Stimulated activated effector memory CD8-positive, alpha-beta T cell treated with anti-CD3 and anti-CD28 coated beads, Interleukin-12 subunit alpha, Interleukin-12 subunit beta, amount 100 ng/mL, for 72 hours (primary cell): ENCODE data around the gene AMZ1.
"Not testable (repeated sequence)": the region's sequence is repeated elsewhere in the genome, so short reads cannot be mapped to it uniquely, and the experiment has no call there.

Experiments
- ATAC-seq: fragments of 150-1000 bp; cut with Tn5 transposase; 2 replicates; pipeline ENCODE4 v1.10.0; 2021
- DNase-seq, 2 donors: peaks; one replicate each; pipeline ENCODE4 v3.0.0; 2021 to 2022; ENCODE audit warnings: low spot score in 2 of 2
- H3K27ac Mint-ChIP-seq: one replicate; pipeline ENCODE4 v1.8.0; 2022; ENCODE audit warnings: mild to moderate bottlenecking, mixed read lengths
- H3K36me3 Mint-ChIP-seq: one replicate; pipeline ENCODE4 v1.8.0; 2022; ENCODE audit warnings: mild to moderate bottlenecking, mixed read lengths
- H3K4me1 Mint-ChIP-seq: one replicate; pipeline ENCODE4 v1.8.0; 2022; ENCODE audit warnings: mixed read lengths
- H3K4me3 Mint-ChIP-seq: one replicate; pipeline ENCODE4 v1.8.0; 2022; ENCODE audit warnings: mild to moderate bottlenecking, mixed read lengths
- H3K9me3 Mint-ChIP-seq: one replicate; pipeline ENCODE4 v1.8.0; 2022; ENCODE audit warnings: mixed read lengths

The AMZ1 gene

GRCh38 chr7:2717293-2718261 is 29.6 kb downstream of the AMZ1 start:
- ATAC-seq, result no peak

GRCh38 chr7:2718296-2718965 is 30.4 kb downstream of the AMZ1 start:
- H3K4me1 Mint-ChIP-seq, result peaks cover 70% of the 10 kb centered on the region
- H3K27ac Mint-ChIP-seq, result no peak overlapping the region
- H3K9me3 Mint-ChIP-seq, result no peaks in the 10 kb centered on the region

More at GRCh38 chr7:2717293-2718261, 29.6 kb downstream of the AMZ1 start:
- Mint-ChIP-seq H3K27ac (no peak overlapping the region), H3K36me3 (peaks cover 8% of the 10 kb centered on the region), H3K4me1 (peaks cover 73% of the 10 kb centered on the region), H3K9me3 (no peaks in the 10 kb centered on the region), H3K4me3 (no peak overlapping the region)
- DNase-seq, result no peak

GRCh38 chr7:2719007-2719406 is 31.0 kb downstream of the AMZ1 start:
- Mint-ChIP-seq H3K4me3 (no peak overlapping the region), H3K4me1 (peaks cover 64% of the 10 kb centered on the region), H3K27ac (no peak overlapping the region), H3K9me3 (no peaks in the 10 kb centered on the region), H3K36me3 (peaks cover 8% of the 10 kb centered on the region)
- ATAC-seq (peak; percentile 52), DNase-seq (peak; percentile 54 to 80)

More at GRCh38 chr7:2718296-2718965, 30.4 kb downstream of the AMZ1 start:
- DNase-seq, result no peak
- Mint-ChIP-seq H3K4me3 (no peak overlapping the region), H3K36me3 (peaks cover 8% of the 10 kb centered on the region)
- no peak for ATAC-seq

- ATAC-seq, result peak; percentile 46
- H3K9me3 Mint-ChIP-seq, result no peaks in the 10 kb centered on the region
- H3K4me3 Mint-ChIP-seq, result peak overlapping the region; percentile 43
- no peak overlapping the region for H3K27ac Mint-ChIP-seq
- no peak for DNase-seq
- H3K4me1 Mint-ChIP-seq, result peaks cover 54% of the 10 kb centered on the region
- H3K36me3 Mint-ChIP-seq, result peaks cover 8% of the 10 kb centered on the region
Measured at GRCh38 chr7:2720024-2720423, 32.0 kb downstream of the AMZ1 start.

- Mint-ChIP-seq H3K36me3 (peaks cover 8% of the 10 kb centered on the region), H3K4me3 (no peak overlapping the region), H3K4me1 (peaks cover 36% of the 10 kb centered on the region), H3K27ac (no peak overlapping the region), H3K9me3 (no peaks in the 10 kb centered on the region)
- no peak for ATAC-seq
- DNase-seq, result no peak
Measured at GRCh38 chr7:2721842-2722241, 33.8 kb downstream of the AMZ1 start.

- Mint-ChIP-seq H3K27ac (no peak overlapping the region), H3K4me3 (no peak overlapping the region), H3K36me3 (peaks cover 8% of the 10 kb centered on the region), H3K9me3 (no peaks in the 10 kb centered on the region), H3K4me1 (peaks cover 28% of the 10 kb centered on the region)
- DNase-seq (no peak), ATAC-seq (no peak)
Measured at GRCh38 chr7:2722591-2722990, 34.6 kb downstream of the AMZ1 start.

- DNase-seq (no peak), ATAC-seq (no peak)
- peaks cover 22% of the 10 kb centered on the region for H3K4me1 Mint-ChIP-seq
- no peak overlapping the region for H3K27ac Mint-ChIP-seq
- H3K4me3 Mint-ChIP-seq, result no peak overlapping the region
- peaks cover 8% of the 10 kb centered on the region for H3K36me3 Mint-ChIP-seq
- no peaks in the 10 kb centered on the region for H3K9me3 Mint-ChIP-seq
Measured at GRCh38 chr7:2723138-2723850, 35.3 kb downstream of the AMZ1 start.

GRCh38 chr7:2724036-2724435 is 36.0 kb downstream of the AMZ1 start:
- not testable (repeated sequence) for ATAC-seq, DNase-seq, H3K27ac Mint-ChIP-seq, H3K9me3 Mint-ChIP-seq, H3K4me3 Mint-ChIP-seq, H3K36me3 Mint-ChIP-seq
- H3K4me1 Mint-ChIP-seq, result peaks cover 15% of the 10 kb centered on the region

- Mint-ChIP-seq H3K9me3 (no peaks in the 10 kb centered on the region), H3K27ac (no peak overlapping the region), H3K36me3 (peaks cover 8% of the 10 kb centered on the region), H3K4me1 (peaks cover 13% of the 10 kb centered on the region), H3K4me3 (no peak overlapping the region)
- ATAC-seq (no peak), DNase-seq (no peak)
Measured at GRCh38 chr7:2724453-2725177, 36.6 kb downstream of the AMZ1 start.

GRCh38 chr7:2725178-2726105 is 37.4 kb downstream of the AMZ1 start:
- ATAC-seq, result no peak
- Mint-ChIP-seq H3K27ac (no peak overlapping the region), H3K9me3 (no peaks in the 10 kb centered on the region), H3K4me3 (no peak overlapping the region), H3K4me1 (peaks cover 7% of the 10 kb centered on the region), H3K36me3 (peaks cover 8% of the 10 kb centered on the region)
- DNase-seq, result no peak

- Mint-ChIP-seq H3K9me3 (no peaks in the 10 kb centered on the region), H3K36me3 (no peaks in the 10 kb centered on the region), H3K4me1 (no peaks in the 10 kb centered on the region), H3K27ac (peak overlapping the region; percentile 26), H3K4me3 (no peak overlapping the region)
- no peak for ATAC-seq
- no peak for DNase-seq
Measured at GRCh38 chr7:2726316-2727018, 38.5 kb downstream of the AMZ1 start.

GRCh38 chr7:2727206-2727605 is 39.2 kb downstream of the AMZ1 start:
- DNase-seq, H3K4me1 Mint-ChIP-seq, H3K4me3 Mint-ChIP-seq, H3K36me3 Mint-ChIP-seq, H3K9me3 Mint-ChIP-seq, ATAC-seq, H3K27ac Mint-ChIP-seq: not testable (repeated sequence)

GRCh38 chr7:2728316-2729030 is 40.5 kb downstream of the AMZ1 start:
- no peak for ATAC-seq
- DNase-seq, result no peak
- H3K27ac Mint-ChIP-seq, result peak overlapping the region; percentile 52
- H3K9me3 Mint-ChIP-seq, result no peaks in the 10 kb centered on the region
- no peaks in the 10 kb centered on the region for H3K36me3 Mint-ChIP-seq
- H3K4me1 Mint-ChIP-seq, result no peaks in the 10 kb centered on the region
- H3K4me3 Mint-ChIP-seq, result no peak overlapping the region
